Esophagus muscularis mucosa (tissue), 4 donors: Measurements from ENCODE around the gene NRP1.

Experiments
- EP300 ChIP-seq: sonication (generic); formaldehyde crosslinking; IDR thresholded peaks from one replicate; pipeline ENCODE4 v1.6.1; 2017; ENCODE audit warnings: antibody characterized with exemption
- POLR2A ChIP-seq: fragments of 450-650 bp; IDR thresholded peaks from one replicate; pipeline ENCODE4 v1.6.1; 2017; ENCODE audit warnings: antibody characterized with exemption, moderate library complexity, mild to moderate bottlenecking, low read depth
- POLR2AphosphoS5 ChIP-seq, 2 donors: sonication (generic); formaldehyde crosslinking; IDR thresholded peaks; one replicate each; pipeline ENCODE4 v1.6.1; 2017; ENCODE audit warnings: antibody characterized with exemption in 2 of 2
- TF ChIP-seq, protein P1 (sequence below), 3 experiments: fragments of 200-600 bp in 2 of 3; fragments of 450-650 bp in 1 of 3; sonication (generic) in 2 of 3; IDR thresholded peaks; one replicate each; pipeline ENCODE4 v1.5.1; 2017 to 2019; ENCODE audit warnings: antibody characterized with exemption in 3 of 3, mild to moderate bottlenecking in 2 of 3, moderate library complexity in 1 of 3

DNA sequence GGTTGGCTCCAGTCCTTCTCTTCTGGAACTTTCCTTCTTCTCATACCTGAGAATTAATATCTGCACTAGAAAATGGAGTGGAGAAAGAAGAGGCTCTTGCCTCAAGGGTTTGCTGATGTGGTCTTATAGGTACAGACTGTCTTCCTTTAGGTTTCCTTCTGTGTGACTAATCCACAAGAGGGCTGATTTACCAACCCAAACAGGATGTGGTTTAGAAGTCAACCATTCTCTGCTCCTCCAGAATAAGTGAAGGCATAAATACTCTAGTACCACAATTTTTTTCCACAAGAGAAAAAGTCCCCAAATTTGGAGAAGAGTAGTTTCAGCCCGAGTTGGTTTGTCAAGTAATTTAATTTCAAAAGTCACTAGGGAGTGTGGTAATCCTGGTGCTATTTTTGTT is 85.8 kb downstream of the NRP1 start:
- TF ChIP-seq, protein P1, sequence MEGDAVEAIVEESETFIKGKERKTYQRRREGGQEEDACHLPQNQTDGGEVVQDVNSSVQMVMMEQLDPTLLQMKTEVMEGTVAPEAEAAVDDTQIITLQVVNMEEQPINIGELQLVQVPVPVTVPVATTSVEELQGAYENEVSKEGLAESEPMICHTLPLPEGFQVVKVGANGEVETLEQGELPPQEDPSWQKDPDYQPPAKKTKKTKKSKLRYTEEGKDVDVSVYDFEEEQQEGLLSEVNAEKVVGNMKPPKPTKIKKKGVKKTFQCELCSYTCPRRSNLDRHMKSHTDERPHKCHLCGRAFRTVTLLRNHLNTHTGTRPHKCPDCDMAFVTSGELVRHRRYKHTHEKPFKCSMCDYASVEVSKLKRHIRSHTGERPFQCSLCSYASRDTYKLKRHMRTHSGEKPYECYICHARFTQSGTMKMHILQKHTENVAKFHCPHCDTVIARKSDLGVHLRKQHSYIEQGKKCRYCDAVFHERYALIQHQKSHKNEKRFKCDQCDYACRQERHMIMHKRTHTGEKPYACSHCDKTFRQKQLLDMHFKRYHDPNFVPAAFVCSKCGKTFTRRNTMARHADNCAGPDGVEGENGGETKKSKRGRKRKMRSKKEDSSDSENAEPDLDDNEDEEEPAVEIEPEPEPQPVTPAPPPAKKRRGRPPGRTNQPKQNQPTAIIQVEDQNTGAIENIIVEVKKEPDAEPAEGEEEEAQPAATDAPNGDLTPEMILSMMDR (IDR thresholded peaks at IDR 0.05), result no peak
- TF ChIP-seq EP300 (no peak), POLR2A (no peak), POLR2AphosphoS5 (IDR thresholded peaks at IDR 0.05) (peak in 1 of 2 donors; percentile 7)
